GM21723 (cell line): ENCODE data around the gene TMEM42.

ENCODE experiments used
- ATAC-seq: cut with Tn5 transposase; IDR thresholded peaks from one replicate; pipeline ENCODE4 v1.9.1; 2021; ENCODE audit warnings: mild to moderate bottlenecking, moderate library complexity; ENCODE audit not compliant: unreplicated experiment

TMEM42 gene

GRCh38 chr3:44870375-44871061 is 8.8 kb downstream of the TMEM42 start:
- no peak for ATAC-seq

- no peak for ATAC-seq
Measured at GRCh38 chr3:44874308-44874707, 12.6 kb downstream of the TMEM42 start, which contains the start of gene TGM4. Gene TGM4, plus strand, starts transcription at chr3:44874608. Its CDS starts 71 bp downstream, at chr3:44874679.

- no peak for ATAC-seq
Measured at GRCh38 chr3:44875596-44875995, 13.9 kb downstream of the TMEM42 start.

- ATAC-seq = no peak
Measured at GRCh38 chr3:44877333-44877732, 15.6 kb downstream of the TMEM42 start.

GRCh38 chr3:44880284-44880683 is 18.6 kb downstream of the TMEM42 start:
- no peak for ATAC-seq

- no peak for ATAC-seq
Measured at GRCh38 chr3:44883213-44883955, 21.7 kb downstream of the TMEM42 start.

GRCh38 chr3:44883999-44884431 is 22.3 kb downstream of the TMEM42 start:
- ATAC-seq = no peak

- ATAC-seq = no peak
Measured at GRCh38 chr3:44885618-44886017, 23.9 kb downstream of the TMEM42 start.

GRCh38 chr3:44886561-44886960 is 24.8 kb downstream of the TMEM42 start:
- ATAC-seq = no peak

GRCh38 chr3:44887101-44887500 is 25.4 kb downstream of the TMEM42 start:
- ATAC-seq = no peak

- no peak for ATAC-seq
Measured at GRCh38 chr3:44890258-44890657, 28.5 kb downstream of the TMEM42 start.

GRCh38 chr3:44890852-44891251 is 29.1 kb downstream of the TMEM42 start:
- ATAC-seq = no peak

- ATAC-seq = no peak
Measured at GRCh38 chr3:44892689-44893088, 31.0 kb downstream of the TMEM42 start.

- no peak for ATAC-seq
Measured at GRCh38 chr3:44893097-44893496, 31.4 kb downstream of the TMEM42 start.

- ATAC-seq = no peak
Measured at GRCh38 chr3:44894485-44894884, 32.8 kb downstream of the TMEM42 start.

- ATAC-seq = no peak
Measured at GRCh38 chr3:44896440-44896839, 34.7 kb downstream of the TMEM42 start.

- ATAC-seq = no peak
Measured at GRCh38 chr3:44899683-44900367, 38.1 kb downstream of the TMEM42 start.

GRCh38 chr3:44902628-44903027 is 40.9 kb downstream of the TMEM42 start:
- ATAC-seq = no peak

GRCh38 chr3:44903314-44903713 is 41.6 kb downstream of the TMEM42 start:
- ATAC-seq = no peak

GRCh38 chr3:44903751-44904150 is 42.0 kb downstream of the TMEM42 start:
- ATAC-seq = no peak

- no peak for ATAC-seq
Measured at GRCh38 chr3:44905446-44906157, 43.9 kb downstream of the TMEM42 start.
